HG03342 (cell line): Measurements from ENCODE around the gene COCH.
"Not testable (repeated sequence)": the region's sequence is repeated elsewhere in the genome, so short reads cannot be mapped to it uniquely, and the experiment has no call there.

ENCODE experiments used
- ATAC-seq: cut with Tn5 transposase; IDR thresholded peaks from one replicate; pipeline ENCODE4 v1.9.1; 2021; ENCODE audit warnings: mild to moderate bottlenecking, moderate library complexity; ENCODE audit not compliant: unreplicated experiment

Gene COCH

DNA sequence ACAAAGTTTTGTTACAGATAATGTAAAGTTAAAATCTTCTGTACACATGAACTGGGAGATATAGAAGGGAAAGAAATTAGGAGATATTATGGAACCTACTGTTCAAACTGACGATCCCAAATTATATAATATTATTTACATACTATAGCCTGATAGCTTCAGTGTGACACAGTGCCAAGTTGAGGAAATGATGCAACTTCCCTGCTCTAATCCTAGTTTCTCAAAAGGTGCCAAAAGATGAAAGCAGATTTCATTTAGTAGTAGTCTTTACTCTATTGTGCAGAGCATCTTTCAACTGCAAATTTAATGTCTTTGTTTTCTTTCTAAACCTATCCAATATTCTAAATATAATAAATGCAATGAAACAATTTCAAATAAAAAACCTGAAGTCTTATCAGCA, 46.9 kb downstream of the COCH start:
- ATAC-seq: no peak

DNA sequence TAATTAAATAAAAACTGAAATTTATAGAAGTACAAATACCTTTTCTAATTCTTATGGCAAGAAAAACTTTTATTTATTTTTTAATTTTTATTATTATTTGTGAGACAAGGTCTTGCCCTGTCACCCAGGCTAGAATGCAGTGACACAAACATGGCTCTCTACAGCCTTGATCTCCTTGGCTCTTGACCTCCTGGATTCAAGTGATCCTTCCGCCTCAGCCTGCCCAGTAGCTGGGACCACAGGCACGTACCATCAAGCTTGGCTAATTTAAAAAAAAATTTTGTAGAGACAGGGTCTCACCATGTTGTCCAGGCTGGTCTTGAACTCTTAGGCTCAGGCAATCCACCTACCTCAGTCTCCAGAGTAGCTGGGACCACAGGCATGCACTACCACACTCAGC, 47.4 kb downstream of the COCH start:
- no peak for ATAC-seq

DNA sequence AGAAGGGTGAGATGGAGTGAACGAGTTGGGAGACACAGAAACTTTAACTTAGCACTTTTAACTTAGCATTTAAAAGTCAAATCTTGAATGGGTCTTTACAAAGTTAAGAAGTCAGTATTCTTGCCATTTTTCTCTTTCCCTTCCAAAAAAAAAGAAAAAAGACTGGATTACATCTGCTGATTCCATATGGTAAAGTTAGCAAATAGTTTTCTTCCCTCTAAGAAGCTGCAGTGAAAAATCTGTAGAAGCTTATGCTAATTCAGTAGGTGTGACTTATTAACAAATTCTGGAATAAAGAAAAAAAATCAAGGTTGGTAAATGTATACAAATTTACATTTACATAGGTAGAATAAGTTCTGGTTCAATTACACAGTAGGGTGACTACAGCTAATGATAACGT, 50.9 kb downstream of the COCH start:
- no peak for ATAC-seq

DNA sequence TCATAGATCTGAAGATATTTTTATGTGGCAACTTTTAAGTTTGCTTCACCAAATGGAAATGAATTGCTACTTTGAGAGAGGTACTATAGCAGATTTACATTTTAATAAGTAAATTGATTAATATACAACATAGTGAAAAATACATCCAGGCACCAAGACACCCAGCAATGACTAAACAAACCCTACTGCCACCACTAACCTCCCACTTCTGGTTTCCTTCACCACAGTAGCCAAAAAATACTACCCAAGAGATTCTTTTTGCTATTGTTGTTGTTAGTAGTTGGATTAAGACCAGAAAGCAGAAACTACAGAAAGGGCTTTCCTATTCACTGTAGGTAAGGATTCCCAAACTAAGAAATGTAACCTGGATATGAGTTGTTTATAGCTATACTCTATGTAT, 54.1 kb downstream of the COCH start:
- ATAC-seq: no peak

DNA sequence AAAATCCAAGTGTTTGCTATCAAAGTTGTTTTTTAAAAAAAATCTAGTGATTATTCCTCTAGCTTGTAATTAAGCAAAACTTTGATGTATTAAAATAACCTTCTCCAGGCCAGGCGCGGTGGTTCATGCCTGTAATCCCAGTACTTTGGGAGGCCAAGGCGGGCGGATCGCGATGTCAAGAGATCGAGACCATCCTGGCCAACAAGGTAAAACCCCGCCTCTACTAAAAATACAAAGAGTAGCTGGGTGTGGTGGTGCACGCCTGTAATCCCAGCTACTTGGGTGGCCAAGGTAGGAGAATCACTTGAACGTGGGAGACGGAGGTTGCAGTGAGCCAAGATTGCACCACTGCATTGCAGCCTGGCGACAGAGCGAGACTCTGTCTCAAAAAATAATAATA, 59.6 kb downstream of the COCH start:
- ATAC-seq: not testable (repeated sequence)

DNA sequence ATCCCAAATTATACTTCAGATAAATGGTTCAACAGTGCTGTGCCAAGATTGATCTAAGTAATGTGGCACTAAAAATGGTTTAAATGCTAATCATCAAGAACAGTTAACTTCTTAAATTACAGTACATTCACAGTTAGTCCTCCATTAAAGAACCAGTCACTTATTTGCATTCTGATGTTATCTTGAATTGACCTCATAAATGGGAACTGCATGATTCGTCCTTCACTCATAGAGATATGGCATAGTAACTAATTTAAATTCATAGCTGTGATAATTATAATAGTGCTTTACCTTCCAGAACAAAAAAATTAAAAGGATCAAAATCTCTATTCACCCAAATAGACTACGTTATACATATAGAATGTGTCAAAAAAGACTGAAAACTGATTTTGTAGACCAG, 61.1 kb downstream of the COCH start:
- no peak for ATAC-seq

DNA sequence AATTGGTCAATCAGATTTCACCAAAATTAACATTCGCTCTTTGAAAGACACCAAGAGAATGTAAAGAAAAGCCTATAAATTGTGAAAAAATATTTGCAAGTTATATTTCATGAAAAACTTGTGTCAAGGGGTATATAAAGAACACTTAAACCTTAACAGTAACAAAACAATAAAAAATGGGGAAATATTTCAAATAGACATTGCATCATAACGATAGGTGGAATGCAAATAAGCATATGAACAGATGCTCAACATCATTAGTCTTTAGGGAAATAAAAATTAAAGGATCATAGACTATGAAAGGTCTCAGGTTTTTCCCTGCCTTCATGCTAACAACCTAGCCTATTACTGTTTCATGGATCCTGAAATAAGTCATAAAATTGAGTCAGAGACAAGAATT, 64.3 kb downstream of the COCH start:
- ATAC-seq: no peak
